AG04449 (cell line): ENCODE measurements around the gene DMD.

Source experiments
- CTCF ChIA-PET: fragments of 350-600 bp; formaldehyde crosslinking; extraction: SDS; loops from one replicate; lab custom pipeline; 2021; ENCODE audit warnings: antibody characterized with exemption; lab: Yijun Ruan, JAX
- POLR2A ChIA-PET: fragments of 400-600, 350-600 bp; formaldehyde crosslinking; extraction: SDS; loops from one replicate; lab custom pipeline; 2020; ENCODE audit warnings: antibody characterized with exemption, inconsistent platforms; lab: Yijun Ruan, JAX
- DNase-seq: peaks from one replicate; pipeline ENCODE4 v3.0.0-alpha.2; 2010; ENCODE audit warnings: low read depth, low spot score
- H3K4me3 ChIP-seq: 2 replicates; pipeline ENCODE4 v1.5.1; 2011; ENCODE audit warnings: low read depth, mild to moderate bottlenecking, control low read depth, low read length
- CTCF ChIP-seq: IDR thresholded peaks from one replicate; pipeline ENCODE4 v1.5.1; 2011; ENCODE audit warnings: mild to moderate bottlenecking, moderate library complexity, low read length, control low read depth, inconsistent platforms; ENCODE audit not compliant: insufficient read depth; ENCODE audit errors: missing control alignments

DMD gene

GRCh38 chrX:32582729-32583128 lies 628.6 kb downstream of the DMD start:
- H3K4me3 ChIP-seq, result no peak overlapping the region
- CTCF ChIA-PET, result no interaction called here
- no peak for TF ChIP-seq CTCF
- POLR2A ChIA-PET, result no interaction called here
- no peak for DNase-seq

GRCh38 chrX:32576885-32577284 lies 634.5 kb downstream of the DMD start:
- no peak for TF ChIP-seq CTCF
- no peak for DNase-seq
- ChIA-PET POLR2A (no interaction called here), CTCF (no interaction called here)
- H3K4me3 ChIP-seq, result no peak overlapping the region

GRCh38 chrX:32572644-32573043 lies 638.7 kb downstream of the DMD start:
- no peak overlapping the region for H3K4me3 ChIP-seq
- no peak for DNase-seq
- TF ChIP-seq CTCF, result no peak
- CTCF ChIA-PET, result no interaction called here
- POLR2A ChIA-PET, result no interaction called here

GRCh38 chrX:32571579-32571978 lies 639.8 kb downstream of the DMD start:
- TF ChIP-seq CTCF, result no peak
- no peak overlapping the region for H3K4me3 ChIP-seq
- ChIA-PET CTCF (no interaction called here), POLR2A (no interaction called here)
- DNase-seq, result no peak

- ChIA-PET POLR2A (no interaction called here), CTCF (no interaction called here)
- H3K4me3 ChIP-seq, result no peak overlapping the region
- DNase-seq, result no peak
- TF ChIP-seq CTCF, result no peak
Measured at GRCh38 chrX:32562261-32562660, 649.1 kb downstream of the DMD start.

GRCh38 chrX:32545101-32545500 lies 666.2 kb downstream of the DMD start:
- ChIA-PET POLR2A (no interaction called here), CTCF (no interaction called here)
- H3K4me3 ChIP-seq, result no peak overlapping the region
- TF ChIP-seq CTCF, result no peak
- DNase-seq, result no peak

GRCh38 chrX:32538554-32538953 lies 672.8 kb downstream of the DMD start:
- no peak overlapping the region for H3K4me3 ChIP-seq
- no peak for DNase-seq
- TF ChIP-seq CTCF, result no peak
- ChIA-PET CTCF (no interaction called here), POLR2A (no interaction called here)
